Activated T-helper 1 cell treated with anti-CD3 and anti-CD28 coated beads, Interleukin-12 subunit alpha, Interleukin-12 subunit beta, Interleukin-2, Interleukin-4 antibody, amounts not matched to agents 30 ng/mL and 10 ng/mL and 1 ng/mL, durations not matched to agents 14 hours and 24 hours and 36 hours (primary cell): ENCODE measurements around the gene FPR1. TPM values are rescaled to one million over a fixed set of nuclear protein-coding genes. Genes with fewer than 3 reads are reported as not detected.

Experiments used
- DNase-seq: peaks from one replicate; pipeline ENCODE4 v3.0.0; 2021; ENCODE audit warnings: low spot score
- H3K27ac Mint-ChIP-seq: one replicate; pipeline ENCODE4 v1.8.0; 2021; ENCODE audit warnings: mild to moderate bottlenecking, mixed read lengths
- H3K27me3 Mint-ChIP-seq: one replicate; pipeline ENCODE4 v1.8.0; 2022; ENCODE audit warnings: mild to moderate bottlenecking, moderate library complexity, mixed read lengths; ENCODE audit not compliant: insufficient read depth
- H3K36me3 Mint-ChIP-seq: one replicate; pipeline ENCODE4 v1.8.0; 2021; ENCODE audit warnings: low read depth, mixed read lengths
- H3K4me1 Mint-ChIP-seq: one replicate; pipeline ENCODE4 v1.8.0; 2021; ENCODE audit warnings: low read depth, mixed read lengths
- H3K4me3 Mint-ChIP-seq: one replicate; pipeline ENCODE4 v1.8.0; 2021; ENCODE audit warnings: mild to moderate bottlenecking, moderate library complexity, mixed read lengths
- H3K9me3 Mint-ChIP-seq: one replicate; pipeline ENCODE4 v1.8.0; 2021; ENCODE audit warnings: mixed read lengths
- intact Hi-C: fragments of 100-400 bp; cut with micrococcal nuclease; formaldehyde crosslinking; loops from one replicate; pipeline ENCODE4 v1.15.1; 2024
- total RNA-seq: library from RNA; stranded (reverse); gene quantifications from 2 replicates; pipeline ENCODE4 v1.2.3, GENCODE V29; 2022

The FPR1 gene
- total RNA-seq, 1 donor from 2014 or later, result not detected

GRCh38 chr19:51771376-51772130 is 19.9 kb upstream of the FPR1 start:
- no peaks in the 10 kb centered on the region for H3K4me1 Mint-ChIP-seq
- H3K9me3 Mint-ChIP-seq, result peaks cover 4% of the 10 kb centered on the region
- intact Hi-C loops, result loop anchor here (10.0 kb wide), 1 partner anchor 107 kb away; no protein-coding TSS in a partner anchor
- no peak for DNase-seq
- H3K27me3 Mint-ChIP-seq, result peaks cover 2% of the 10 kb centered on the region
- no peak overlapping the region for H3K4me3 Mint-ChIP-seq
- no peaks in the 10 kb centered on the region for H3K36me3 Mint-ChIP-seq
- H3K27ac Mint-ChIP-seq, result no peak overlapping the region

GRCh38 chr19:51766461-51766860 is 14.8 kb upstream of the FPR1 start:
- intact Hi-C loops, result no loop called here
- no peak overlapping the region for H3K4me3 Mint-ChIP-seq
- H3K36me3 Mint-ChIP-seq, result no peaks in the 10 kb centered on the region
- no peak for DNase-seq
- no peak overlapping the region for H3K27ac Mint-ChIP-seq
- peaks cover 19% of the 10 kb centered on the region for H3K9me3 Mint-ChIP-seq
- no peaks in the 10 kb centered on the region for H3K4me1 Mint-ChIP-seq
- no peaks in the 10 kb centered on the region for H3K27me3 Mint-ChIP-seq

- Mint-ChIP-seq H3K27ac (no peak overlapping the region), H3K9me3 (peaks cover 19% of the 10 kb centered on the region), H3K36me3 (no peaks in the 10 kb centered on the region), H3K27me3 (no peaks in the 10 kb centered on the region), H3K4me3 (no peak overlapping the region), H3K4me1 (no peaks in the 10 kb centered on the region)
- intact Hi-C loops, result no loop called here
- no peak for DNase-seq
These were observed 13.4 kb upstream of the FPR1 start for GRCh38 chr19:51765086-51765485.

DNA sequence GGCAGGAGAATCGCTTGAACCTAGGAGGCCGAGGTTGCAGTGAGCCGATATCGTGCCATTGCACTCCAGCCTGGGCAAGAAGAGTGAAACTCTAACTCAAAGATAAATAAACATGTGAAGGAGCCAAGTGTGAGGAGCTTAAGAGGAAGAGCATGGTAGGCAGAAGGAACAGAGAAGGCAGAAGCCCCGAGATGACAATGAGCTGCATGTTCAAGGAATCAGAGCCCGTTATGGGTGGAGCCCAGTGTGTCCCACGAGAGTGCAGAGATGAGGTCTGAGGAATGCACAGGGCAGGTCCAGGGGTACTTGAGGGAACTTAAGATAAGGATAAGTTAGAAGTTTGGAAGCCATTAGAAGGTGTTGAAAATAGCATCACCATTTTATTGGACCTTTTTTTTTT is 10.0 kb upstream of the FPR1 start:
- no peak for DNase-seq
- no peaks in the 10 kb centered on the region for H3K4me1 Mint-ChIP-seq

GRCh38 chr19:51760697-51761356 is 9.1 kb upstream of the FPR1 start, which contains the start of gene FPR2:
TSS of gene FPR2 (plus strand) at chr19:51761180. CDS start at chr19:51768659, 7,479 bp downstream.
- Mint-ChIP-seq H3K9me3 (peaks cover 23% of the 10 kb centered on the region), H3K4me3 (no peak within 1 kb of the TSS), H3K27ac (no peak within 1 kb of the TSS), H3K36me3 (no peaks in the 10 kb centered on the region), H3K4me1 (no peaks in the 10 kb centered on the region), H3K27me3 (no peaks in the 10 kb centered on the region)
- no peak for DNase-seq
- intact Hi-C loops, result no loop called here

More for the DNA sequence above, 10.0 kb upstream of the FPR1 start:
- Mint-ChIP-seq H3K4me3 (no peak overlapping the region), H3K36me3 (no peaks in the 10 kb centered on the region), H3K27ac (no peak overlapping the region), H3K9me3 (peaks cover 22% of the 10 kb centered on the region), H3K27me3 (no peaks in the 10 kb centered on the region)
- intact Hi-C loops, result no loop called here

- DNase-seq, result no peak
- Mint-ChIP-seq H3K36me3 (no peaks in the 10 kb centered on the region), H3K4me1 (no peaks in the 10 kb centered on the region), H3K4me3 (no peak overlapping the region), H3K9me3 (peaks cover 14% of the 10 kb centered on the region), H3K27me3 (no peaks in the 10 kb centered on the region), H3K27ac (no peak overlapping the region)
- intact Hi-C loops, result no loop called here
These were observed 3.9 kb upstream of the FPR1 start for GRCh38 chr19:51755571-51755970.

DNA sequence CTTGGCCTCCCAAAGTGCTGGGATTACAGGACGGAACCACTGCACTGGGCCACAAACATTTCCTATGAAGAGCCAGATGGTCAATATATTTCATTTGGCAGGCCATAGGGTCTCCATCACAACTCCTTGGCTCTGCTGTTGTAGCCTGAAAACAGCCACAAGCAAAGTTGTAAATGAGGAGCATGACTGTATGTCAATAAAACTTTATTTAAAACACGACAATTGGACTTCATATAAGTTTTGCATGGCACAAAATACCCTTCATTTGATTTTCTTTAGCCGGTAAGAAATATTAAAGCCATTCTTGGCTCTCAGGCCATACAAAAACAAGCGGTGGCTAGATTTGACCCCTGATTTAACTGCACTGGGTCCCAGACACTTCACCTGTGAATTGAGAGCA is 3.1 kb upstream of the FPR1 start:
- Mint-ChIP-seq H3K27ac (no peak overlapping the region), H3K4me1 (no peaks in the 10 kb centered on the region), H3K36me3 (no peaks in the 10 kb centered on the region), H3K27me3 (no peaks in the 10 kb centered on the region), H3K4me3 (no peak overlapping the region), H3K9me3 (peaks cover 13% of the 10 kb centered on the region)
- no peak for DNase-seq
- intact Hi-C loops, result no loop called here

- no peak overlapping the region for H3K4me3 Mint-ChIP-seq
- H3K36me3 Mint-ChIP-seq, result no peaks in the 10 kb centered on the region
- no peaks in the 10 kb centered on the region for H3K4me1 Mint-ChIP-seq
- intact Hi-C loops, result no loop called here
- no peaks in the 10 kb centered on the region for H3K27me3 Mint-ChIP-seq
- peaks cover 14% of the 10 kb centered on the region for H3K9me3 Mint-ChIP-seq
- no peak for DNase-seq
- no peak overlapping the region for H3K27ac Mint-ChIP-seq
These were observed 2.4 kb upstream of the FPR1 start for GRCh38 chr19:51754109-51754508.

DNA sequence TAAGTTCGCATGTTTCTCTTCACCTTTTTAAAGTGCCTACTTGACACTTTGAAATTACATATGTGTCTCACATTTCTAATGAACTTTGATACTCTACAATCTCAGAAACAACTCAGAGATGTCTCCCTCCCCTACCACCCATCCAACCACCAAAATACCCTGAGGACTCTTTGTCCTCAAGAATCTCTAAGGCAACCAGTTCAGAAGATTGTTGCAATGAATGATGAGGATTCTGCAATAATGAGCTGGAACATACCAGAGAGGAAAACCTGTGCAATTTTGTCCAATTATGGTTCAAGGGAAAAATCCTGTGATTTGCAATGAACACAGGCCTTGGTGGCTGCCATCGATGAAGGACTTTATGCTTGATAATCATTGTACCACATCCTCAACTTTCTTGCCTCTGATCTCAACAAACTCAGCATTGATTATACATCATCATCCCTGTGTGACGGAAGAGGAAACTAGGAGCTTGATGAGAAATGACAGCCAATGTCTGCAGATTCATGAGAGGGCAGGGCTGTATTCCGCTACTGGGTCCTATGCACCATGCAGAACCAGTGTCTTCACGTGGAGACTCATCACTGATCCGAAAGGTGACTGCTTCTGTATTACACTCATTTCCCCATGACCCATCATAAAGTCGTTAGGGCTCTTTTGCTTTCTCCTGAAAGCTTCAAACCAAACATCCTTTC is 1.1 kb downstream of the FPR1 start:
- intact Hi-C loops, result no loop called here
- DNase-seq, result no peak
- no peak overlapping the region for H3K4me3 Mint-ChIP-seq
- H3K36me3 Mint-ChIP-seq, result no peaks in the 10 kb centered on the region
- H3K9me3 Mint-ChIP-seq, result peaks cover 18% of the 10 kb centered on the region
- no peaks in the 10 kb centered on the region for H3K27me3 Mint-ChIP-seq
- H3K4me1 Mint-ChIP-seq, result no peaks in the 10 kb centered on the region
- H3K27ac Mint-ChIP-seq, result no peak overlapping the region

DNA sequence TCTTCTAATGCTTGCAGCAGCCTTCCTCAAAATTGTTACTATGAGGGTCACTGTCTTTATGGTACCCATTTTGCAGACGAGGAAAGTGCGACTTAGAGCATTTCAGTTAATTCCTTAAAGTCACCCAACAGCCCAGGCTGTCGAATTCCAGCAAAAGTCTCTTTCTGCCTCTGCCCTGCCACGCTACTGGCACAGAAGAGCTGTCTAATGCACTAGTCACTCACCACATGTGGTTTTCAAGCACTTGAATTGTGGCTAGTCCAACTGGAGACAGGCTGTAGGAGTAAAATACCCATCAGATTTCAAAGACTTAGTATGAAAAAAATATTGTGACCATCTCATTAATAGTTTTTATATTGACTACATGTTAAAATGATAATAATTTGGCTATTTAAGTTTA is 1.7 kb downstream of the FPR1 start:
- Mint-ChIP-seq H3K27me3 (no peaks in the 10 kb centered on the region), H3K9me3 (peaks cover 13% of the 10 kb centered on the region), H3K4me3 (no peak overlapping the region), H3K27ac (no peak overlapping the region), H3K4me1 (no peaks in the 10 kb centered on the region), H3K36me3 (no peaks in the 10 kb centered on the region)
- DNase-seq, result no peak
- intact Hi-C loops, result no loop called here

GRCh38 chr19:51746731-51747130 is 4.9 kb downstream of the FPR1 start:
- intact Hi-C loops, result no loop called here
- Mint-ChIP-seq H3K27ac (no peak overlapping the region), H3K27me3 (no peaks in the 10 kb centered on the region), H3K9me3 (peaks cover 17% of the 10 kb centered on the region), H3K4me1 (no peaks in the 10 kb centered on the region), H3K36me3 (no peaks in the 10 kb centered on the region), H3K4me3 (no peak overlapping the region)
- no peak for DNase-seq

DNA sequence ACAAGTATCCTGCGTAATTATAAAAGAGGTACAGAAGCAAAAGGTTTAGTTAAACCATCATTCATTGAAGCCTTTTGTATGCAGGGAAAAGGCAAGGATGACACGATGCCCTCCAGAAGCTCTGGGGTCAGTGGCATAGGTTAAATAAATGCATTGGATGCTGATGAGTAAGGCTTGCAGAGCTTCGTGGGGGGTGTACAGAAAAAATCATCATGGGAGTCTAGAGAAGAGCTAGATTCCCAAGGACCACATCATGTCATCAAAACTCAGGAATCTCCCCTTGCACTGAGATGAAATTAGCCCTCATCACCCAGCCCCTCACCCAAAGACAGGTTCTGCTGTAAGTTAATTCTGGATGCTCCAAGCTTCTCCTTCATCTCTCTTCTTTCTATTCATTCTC is 8.3 kb downstream of the FPR1 start:
- Mint-ChIP-seq H3K9me3 (peaks cover 10% of the 10 kb centered on the region), H3K4me1 (no peaks in the 10 kb centered on the region), H3K27ac (no peak overlapping the region), H3K36me3 (no peaks in the 10 kb centered on the region), H3K27me3 (no peaks in the 10 kb centered on the region), H3K4me3 (no peak overlapping the region)
- DNase-seq, result no peak
- intact Hi-C loops, result no loop called here

- intact Hi-C loops, result no loop called here
- DNase-seq, result no peak
- Mint-ChIP-seq H3K4me1 (no peaks in the 10 kb centered on the region), H3K36me3 (no peaks in the 10 kb centered on the region), H3K27ac (no peak overlapping the region), H3K9me3 (peaks cover 7% of the 10 kb centered on the region), H3K4me3 (no peak overlapping the region), H3K27me3 (no peaks in the 10 kb centered on the region)
These were observed 8.9 kb downstream of the FPR1 start for GRCh38 chr19:51742789-51743188.
